Adipocyte (in vitro differentiated cells): ENCODE measurements around the gene IKZF1.

Experiments
- DNase-seq: peaks from one replicate; pipeline ENCODE4 v3.0.0-alpha.2; 2015; ENCODE audit warnings: low read depth
- H3K27me3 ChIP-seq: replicated peaks from 2 replicates; pipeline ENCODE4 v1.7.0; 2013; ENCODE audit warnings: mild to moderate bottlenecking, low read length, moderate library complexity; ENCODE audit not compliant: control insufficient read depth, insufficient read depth
- H3K36me3 ChIP-seq: 2 replicates; pipeline ENCODE4 v1.7.0; 2013; ENCODE audit warnings: low read length, mild to moderate bottlenecking, moderate library complexity; ENCODE audit not compliant: control insufficient read depth, insufficient read depth, severe bottlenecking
- H3K4me1 ChIP-seq: 2 replicates; pipeline ENCODE4 v1.7.0; 2013; ENCODE audit warnings: mild to moderate bottlenecking, low read length, moderate library complexity; ENCODE audit not compliant: control insufficient read depth, insufficient read depth
- H3K4me3 ChIP-seq: 2 replicates; pipeline ENCODE4 v1.7.0; 2013; ENCODE audit warnings: mild to moderate bottlenecking, low read length, moderate library complexity
- H3K9ac ChIP-seq: 2 replicates; pipeline ENCODE4 v1.7.0; 2013; ENCODE audit warnings: mild to moderate bottlenecking, low read length, moderate library complexity
- H3K9me3 ChIP-seq: 2 replicates; pipeline ENCODE4 v1.7.0; 2013; ENCODE audit warnings: mild to moderate bottlenecking, low read length, moderate library complexity; ENCODE audit not compliant: control insufficient read depth

The IKZF1 gene

DNA sequence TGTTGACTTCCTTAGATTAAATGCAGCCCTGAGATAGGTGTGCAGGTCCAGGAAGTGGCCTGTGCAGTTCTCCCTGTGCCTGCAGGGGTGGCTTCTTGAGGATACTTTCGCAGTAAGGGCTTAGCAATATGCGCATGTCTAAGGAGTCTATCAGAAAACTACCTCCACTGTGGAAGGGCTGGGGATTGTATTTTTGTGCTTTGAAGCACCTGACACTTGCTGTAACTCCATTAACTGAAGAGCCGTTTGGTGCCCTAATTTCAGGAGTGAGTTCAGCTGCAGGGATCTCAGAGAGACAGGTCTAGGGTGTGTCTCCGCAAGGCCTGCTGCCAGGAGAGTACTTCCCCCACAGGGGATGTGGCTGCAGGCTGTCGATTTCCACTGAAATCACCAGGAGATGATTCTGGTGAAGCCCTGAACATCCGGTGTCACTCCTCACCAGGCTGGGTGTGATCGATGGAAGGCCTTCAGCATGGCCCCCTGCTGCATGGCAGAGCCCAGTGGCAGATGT lies 35.5 kb downstream of the IKZF1 start:
- no peak for DNase-seq
- Histone ChIP-seq H3K9me3 (no peaks in the 10 kb centered on the region), H3K9ac (no peak overlapping the region), H3K4me3 (no peak overlapping the region), H3K36me3 (no peaks in the 10 kb centered on the region), H3K27me3 (peaks cover 22% of the 10 kb centered on the region), H3K4me1 (no peaks in the 10 kb centered on the region)

DNA sequence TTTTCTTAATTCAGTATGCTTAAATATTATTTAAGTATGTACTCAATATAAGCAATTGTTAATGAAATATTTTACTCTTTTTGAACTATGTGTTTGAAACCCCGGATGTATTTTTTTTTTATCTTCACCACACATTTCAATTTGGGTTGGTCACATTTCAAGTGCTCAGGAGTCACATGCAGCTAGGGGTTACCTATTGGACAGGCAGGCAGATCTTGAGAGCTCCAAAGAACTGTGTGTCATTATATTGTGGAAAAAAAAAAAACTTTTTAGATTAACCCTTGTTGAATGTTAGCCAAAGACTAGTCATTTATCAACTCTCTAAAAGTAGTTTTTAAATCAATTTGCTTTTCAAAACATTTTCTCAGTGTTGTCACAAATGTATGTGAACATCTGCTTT lies 37.2 kb downstream of the IKZF1 start:
- Histone ChIP-seq H3K4me1 (no peaks in the 10 kb centered on the region), H3K27me3 (peaks cover 34% of the 10 kb centered on the region), H3K36me3 (no peaks in the 10 kb centered on the region), H3K4me3 (no peak overlapping the region), H3K9ac (no peak overlapping the region), H3K9me3 (no peaks in the 10 kb centered on the region)
- DNase-seq = no peak

DNA sequence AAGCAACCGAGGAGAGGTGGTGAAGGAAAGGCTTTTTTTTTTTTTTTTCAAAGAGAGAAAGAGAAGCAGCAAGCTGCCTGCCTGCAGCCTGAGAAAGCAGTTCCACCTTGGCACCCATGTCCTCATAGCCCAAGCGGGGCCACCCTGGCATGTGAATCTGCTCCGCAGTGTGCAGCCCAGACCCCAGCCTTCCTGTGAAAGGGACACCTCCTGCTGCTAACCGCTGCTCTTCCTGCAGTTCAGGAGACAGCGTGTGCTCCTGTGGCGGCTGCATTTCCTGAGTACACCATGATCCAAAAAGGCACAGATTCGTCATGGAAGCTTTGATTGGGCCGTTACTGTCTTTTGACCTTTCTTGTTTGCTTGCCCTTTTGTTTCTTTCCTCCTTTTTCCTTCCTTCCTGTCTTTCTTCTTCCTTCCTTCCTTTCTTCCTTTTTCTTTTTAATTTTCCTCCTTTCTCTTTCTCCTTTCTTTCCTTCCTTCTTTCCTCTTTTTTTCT lies 38.1 kb downstream of the IKZF1 start:
- no peak overlapping the region for H3K4me3 ChIP-seq
- H3K9ac ChIP-seq = no peak overlapping the region
- H3K36me3 ChIP-seq = no peaks in the 10 kb centered on the region
- DNase-seq = no peak
- H3K9me3 ChIP-seq = no peaks in the 10 kb centered on the region
- H3K27me3 ChIP-seq = peaks cover 34% of the 10 kb centered on the region
- H3K4me1 ChIP-seq = no peaks in the 10 kb centered on the region

DNA sequence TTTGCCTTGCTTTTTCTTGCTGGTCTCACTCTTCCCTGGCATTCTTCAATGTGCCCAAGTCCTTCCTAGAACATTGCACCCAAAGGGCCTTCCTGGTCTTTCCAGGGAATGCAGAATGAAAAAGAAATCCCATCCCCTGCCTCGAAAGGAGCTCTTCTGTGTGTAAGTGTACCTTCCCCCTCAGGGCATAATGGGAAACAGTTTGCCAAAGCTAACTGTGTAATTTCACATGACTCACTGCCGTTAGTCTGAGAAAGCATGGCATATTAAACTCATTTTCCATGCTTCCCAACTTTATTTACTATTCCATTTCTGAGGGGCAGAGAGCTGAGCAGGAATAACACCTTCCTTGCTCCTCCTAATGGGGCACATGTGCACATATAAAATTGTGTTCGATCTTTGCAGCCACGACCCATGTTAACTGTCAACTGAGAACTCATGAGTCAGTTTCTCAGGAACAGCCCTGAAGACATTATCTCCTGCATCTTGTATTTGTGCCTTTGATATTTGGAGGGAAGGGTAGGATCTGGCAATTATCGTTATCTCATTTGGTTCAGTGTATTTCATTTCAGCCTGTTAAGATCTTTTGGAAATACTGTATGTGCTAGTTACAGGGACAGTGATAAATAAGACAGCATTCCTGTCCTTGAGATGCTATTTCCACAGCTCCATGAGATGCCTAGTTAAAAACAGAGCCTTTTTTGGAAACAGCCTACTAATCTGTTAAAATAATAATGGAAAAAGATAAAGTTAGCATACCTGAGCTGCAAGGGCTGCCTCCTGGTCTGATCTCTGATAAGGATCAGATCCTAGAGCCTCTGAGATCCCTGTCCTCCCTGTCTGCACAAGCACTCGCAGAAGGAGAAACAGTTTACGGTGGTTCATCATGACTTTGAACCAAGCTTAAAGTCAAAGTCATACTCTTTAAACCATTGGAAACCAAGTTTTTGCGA lies 42.3 kb downstream of the IKZF1 start:
- Histone ChIP-seq H3K9me3 (no peaks in the 10 kb centered on the region), H3K9ac (no peak overlapping the region), H3K4me3 (no peak overlapping the region), H3K36me3 (no peaks in the 10 kb centered on the region), H3K27me3 (peaks cover 37% of the 10 kb centered on the region), H3K4me1 (no peaks in the 10 kb centered on the region)
- peak; percentile 27 for DNase-seq

DNA sequence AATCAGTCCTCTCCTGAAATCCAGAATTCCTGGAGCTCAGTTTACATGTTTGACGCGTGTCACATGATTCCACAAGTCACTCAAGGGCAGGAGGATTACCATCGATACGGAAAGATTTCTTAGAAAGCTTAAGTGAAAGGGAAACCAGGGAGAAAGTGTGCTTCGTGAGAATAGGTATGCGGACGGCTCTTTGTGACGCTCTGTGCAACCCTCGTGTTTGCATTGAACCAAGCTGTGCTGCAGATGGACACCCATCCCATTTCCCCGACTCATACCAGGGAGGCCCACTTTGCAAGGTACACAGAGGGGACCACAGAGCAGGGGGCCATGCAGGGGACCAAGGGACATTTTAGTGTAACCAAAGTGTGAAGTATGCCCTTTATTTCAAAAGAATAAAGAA lies 43.2 kb downstream of the IKZF1 start:
- no peak overlapping the region for H3K9ac ChIP-seq
- no peak overlapping the region for H3K4me3 ChIP-seq
- no peaks in the 10 kb centered on the region for H3K4me1 ChIP-seq
- no peaks in the 10 kb centered on the region for H3K9me3 ChIP-seq
- H3K27me3 ChIP-seq = peaks cover 32% of the 10 kb centered on the region
- H3K36me3 ChIP-seq = no peaks in the 10 kb centered on the region
- DNase-seq = no peak

DNA sequence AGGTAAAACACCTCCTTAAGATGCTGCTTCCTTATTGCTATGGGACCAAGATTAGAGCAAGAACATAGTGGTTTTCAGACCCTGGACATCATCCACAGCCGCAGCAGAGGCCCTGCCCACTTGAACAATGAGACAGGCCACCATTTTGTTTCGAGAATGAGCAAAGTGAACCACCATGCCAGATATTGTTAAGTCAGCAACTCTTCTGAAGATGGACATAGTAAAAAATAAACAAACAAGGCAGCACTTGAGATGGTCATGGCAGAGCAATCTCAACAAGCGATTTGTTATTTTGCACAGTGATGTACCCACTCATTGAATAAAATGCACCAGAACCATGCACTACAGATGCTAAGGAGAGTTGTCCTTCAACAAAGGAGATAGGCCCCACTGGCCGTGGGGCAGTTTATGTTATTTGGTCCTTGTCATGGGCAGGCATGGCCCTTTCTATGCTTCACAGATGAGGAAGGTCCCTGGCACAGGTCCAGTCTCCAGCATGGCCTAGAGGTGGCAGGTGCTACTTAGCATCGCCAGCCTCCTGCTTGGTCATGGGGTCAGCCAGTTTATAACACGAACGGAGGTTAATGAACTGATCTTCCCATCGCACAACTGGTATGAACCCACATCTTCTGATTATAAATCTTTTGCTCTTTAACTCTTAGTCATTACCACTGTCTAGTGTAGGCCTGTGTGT lies 44.1 kb downstream of the IKZF1 start:
- Histone ChIP-seq H3K27me3 (peaks cover 32% of the 10 kb centered on the region), H3K9me3 (no peaks in the 10 kb centered on the region), H3K9ac (no peak overlapping the region), H3K4me1 (no peaks in the 10 kb centered on the region), H3K36me3 (no peaks in the 10 kb centered on the region), H3K4me3 (no peak overlapping the region)
- no peak for DNase-seq

DNA sequence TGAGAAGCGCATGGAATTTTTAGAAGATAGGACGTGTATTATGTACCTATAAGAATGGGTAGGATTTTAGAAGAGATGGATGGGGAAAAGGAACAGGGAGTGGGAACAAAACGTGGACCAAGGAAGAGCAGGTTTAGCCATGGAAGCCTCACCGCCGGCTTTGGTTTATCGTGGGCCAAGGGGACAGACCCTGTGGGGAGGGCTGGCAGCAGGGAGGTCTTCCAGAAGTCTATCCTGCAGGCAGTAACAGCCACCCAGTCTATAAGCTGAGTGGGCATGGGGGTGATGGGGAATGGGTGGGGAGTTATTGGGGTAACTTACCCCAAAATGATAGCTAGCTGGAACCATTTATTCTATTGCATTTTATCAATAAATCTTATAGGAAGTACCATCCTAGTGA lies 44.9 kb downstream of the IKZF1 start:
- Histone ChIP-seq H3K9ac (no peak overlapping the region), H3K4me1 (no peaks in the 10 kb centered on the region), H3K36me3 (no peaks in the 10 kb centered on the region), H3K4me3 (no peak overlapping the region), H3K27me3 (peaks cover 26% of the 10 kb centered on the region), H3K9me3 (no peaks in the 10 kb centered on the region)
- DNase-seq = no peak

DNA sequence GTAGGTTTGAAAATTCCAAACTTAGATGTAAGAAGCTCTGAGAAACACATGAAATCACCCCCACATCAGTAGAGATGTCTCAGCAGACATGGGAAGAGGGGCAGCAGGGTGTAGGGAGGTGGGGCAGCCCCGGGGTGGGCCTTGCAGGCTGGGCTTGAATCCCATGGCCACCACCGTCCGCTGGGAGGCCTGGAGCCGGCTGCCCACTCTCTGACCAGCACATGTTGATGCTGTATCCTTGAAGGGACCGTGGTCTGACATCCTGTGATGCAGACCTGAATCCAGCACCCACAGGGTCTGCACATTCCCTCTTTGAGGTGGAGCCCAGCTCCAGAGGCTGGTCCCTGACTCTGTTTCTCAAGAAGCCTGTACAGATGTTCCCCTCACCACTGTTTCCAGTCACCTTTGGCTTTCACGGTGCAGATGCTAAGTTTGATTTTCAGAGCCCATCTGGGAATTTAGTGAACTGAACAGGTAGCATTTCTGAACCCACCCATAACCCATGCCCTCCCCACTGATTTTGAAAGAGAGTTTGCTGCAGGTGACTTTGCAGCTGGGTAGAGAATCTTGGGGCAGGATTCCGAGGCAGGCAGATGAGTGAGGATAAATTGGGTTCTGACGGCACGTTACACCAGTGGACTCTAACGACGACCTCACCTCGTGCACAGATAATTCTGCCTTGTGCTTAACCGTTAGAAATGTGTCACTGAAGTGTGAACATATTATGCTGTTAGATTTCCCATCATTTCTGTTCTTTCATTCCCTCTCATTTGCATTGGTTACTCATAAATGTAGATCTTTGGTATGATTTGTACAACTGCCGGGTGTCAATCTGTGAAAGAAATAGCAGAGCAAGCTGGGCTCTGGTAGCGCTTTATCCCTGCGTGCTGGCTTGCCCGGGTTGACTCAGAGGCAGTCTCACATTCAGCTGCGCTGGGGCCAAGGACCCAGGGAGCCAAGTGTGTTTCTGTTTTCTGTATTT lies 45.7 kb downstream of the IKZF1 start:
- H3K4me1 ChIP-seq = no peaks in the 10 kb centered on the region
- no peak for DNase-seq
- H3K36me3 ChIP-seq = no peaks in the 10 kb centered on the region
- H3K9me3 ChIP-seq = no peaks in the 10 kb centered on the region
- peaks cover 27% of the 10 kb centered on the region for H3K27me3 ChIP-seq
- no peak overlapping the region for H3K4me3 ChIP-seq
- no peak overlapping the region for H3K9ac ChIP-seq

DNA sequence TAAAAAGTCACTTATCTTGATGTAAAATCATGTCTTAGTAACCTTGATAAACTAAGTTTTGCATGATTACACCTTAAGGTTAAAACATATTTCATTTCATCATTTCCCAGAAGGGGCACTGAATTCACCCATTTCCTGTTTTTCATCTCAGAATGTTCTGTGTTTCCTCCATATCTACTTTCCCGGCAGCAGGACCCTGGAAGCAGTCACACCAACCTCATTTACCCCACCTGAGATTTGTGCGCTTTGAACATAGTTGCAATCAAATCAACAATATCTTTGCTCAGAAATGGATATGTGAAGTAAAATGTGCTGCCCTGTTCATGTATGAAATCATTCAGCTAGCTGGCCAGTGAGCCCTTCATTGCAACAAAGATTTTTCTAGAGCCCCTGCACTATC lies 46.8 kb downstream of the IKZF1 start:
- Histone ChIP-seq H3K9ac (no peak overlapping the region), H3K4me3 (no peak overlapping the region), H3K36me3 (no peaks in the 10 kb centered on the region), H3K9me3 (no peaks in the 10 kb centered on the region), H3K4me1 (no peaks in the 10 kb centered on the region), H3K27me3 (peaks cover 19% of the 10 kb centered on the region)
- DNase-seq = no peak

DNA sequence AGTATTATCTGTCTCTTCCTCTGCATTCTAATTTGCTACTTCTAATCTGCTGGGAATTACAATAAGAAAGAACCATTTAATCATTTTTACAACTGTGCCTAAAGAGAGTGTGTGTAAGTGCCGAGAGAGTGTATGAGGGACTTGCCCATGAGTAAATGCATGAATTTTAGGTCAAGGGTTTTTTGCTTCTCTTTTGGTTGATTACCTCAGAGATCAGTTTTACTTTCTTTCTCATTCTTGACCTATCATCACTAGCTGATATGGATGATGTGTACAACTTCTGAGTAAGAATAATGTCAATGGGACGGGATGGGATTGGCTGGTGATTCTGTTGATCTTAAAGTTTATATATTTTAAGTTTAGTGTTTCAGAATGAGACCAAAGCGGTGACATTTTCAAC lies 47.8 kb downstream of the IKZF1 start:
- H3K36me3 ChIP-seq = no peaks in the 10 kb centered on the region
- no peak for DNase-seq
- no peaks in the 10 kb centered on the region for H3K9me3 ChIP-seq
- no peak overlapping the region for H3K4me3 ChIP-seq
- no peak overlapping the region for H3K9ac ChIP-seq
- peaks cover 23% of the 10 kb centered on the region for H3K27me3 ChIP-seq
- H3K4me1 ChIP-seq = no peaks in the 10 kb centered on the region
